Hippocampal formation (tissue), 2 donors: ENCODE results near the gene MTM1.

ENCODE experiments used
- DNase-seq, 2 donors: peaks; one replicate each; lab custom pipeline; 2025; lab: John Stamatoyannopoulos, UW

The MTM1 gene

DNA sequence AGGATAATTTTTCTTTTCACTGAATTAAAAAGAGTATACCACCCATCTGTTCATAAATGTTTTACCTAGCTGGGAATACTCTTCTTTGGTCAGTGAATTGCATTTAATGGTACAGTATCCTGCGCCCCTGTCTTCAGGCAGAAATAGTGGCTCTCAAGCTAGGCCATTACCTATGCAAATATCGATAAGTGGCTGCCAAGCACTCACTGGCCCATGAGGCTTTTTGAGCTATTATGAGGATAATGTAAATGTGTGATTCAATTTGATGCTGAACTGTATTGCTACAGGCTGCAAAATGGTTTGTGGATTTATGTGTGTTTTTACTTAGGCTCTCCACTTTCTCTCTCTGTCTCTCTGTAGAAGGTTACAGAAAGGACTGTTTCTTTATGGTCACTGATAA, 94.7 kb downstream of the MTM1 start:
- no peak for DNase-seq

DNA sequence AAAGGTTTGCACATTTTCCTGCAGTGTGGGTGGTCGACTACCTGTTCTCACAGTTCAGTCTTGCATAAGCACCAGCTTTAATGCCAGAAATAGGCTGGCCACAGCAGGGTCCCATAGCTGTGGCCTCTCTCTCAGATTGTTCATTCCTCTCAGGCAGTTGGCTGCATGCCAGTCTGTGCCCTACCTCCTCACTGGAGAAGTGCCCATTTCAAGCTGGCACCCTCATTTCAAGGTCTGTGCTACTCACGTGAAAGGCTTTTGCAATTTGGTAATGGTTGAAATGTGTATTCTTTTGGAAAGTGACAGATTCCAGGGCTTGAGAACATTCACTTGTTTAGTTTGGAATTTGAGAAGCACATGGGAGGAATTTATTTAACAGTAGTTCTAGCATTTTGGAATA, 95.9 kb downstream of the MTM1 start:
- no peak for DNase-seq

DNA sequence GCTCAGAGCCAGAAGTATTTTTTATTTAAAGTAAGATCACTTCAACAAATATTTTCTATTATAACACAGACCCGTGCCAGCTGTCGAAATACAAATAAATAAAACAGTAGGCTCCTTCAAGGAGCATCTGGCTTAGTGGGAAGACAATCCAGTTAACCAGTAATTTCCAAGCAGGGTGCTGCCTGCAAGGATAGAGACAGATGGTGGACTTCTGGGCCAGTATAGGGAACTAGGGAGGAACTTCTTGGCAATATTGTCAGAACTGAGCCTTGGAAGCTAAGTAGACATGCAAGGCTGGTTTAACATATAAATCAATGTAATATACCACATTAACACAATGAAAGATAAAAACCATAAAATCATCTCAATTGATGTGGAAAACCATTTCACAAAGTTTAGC, 107.8 kb downstream of the MTM1 start:
- no peak for DNase-seq

DNA sequence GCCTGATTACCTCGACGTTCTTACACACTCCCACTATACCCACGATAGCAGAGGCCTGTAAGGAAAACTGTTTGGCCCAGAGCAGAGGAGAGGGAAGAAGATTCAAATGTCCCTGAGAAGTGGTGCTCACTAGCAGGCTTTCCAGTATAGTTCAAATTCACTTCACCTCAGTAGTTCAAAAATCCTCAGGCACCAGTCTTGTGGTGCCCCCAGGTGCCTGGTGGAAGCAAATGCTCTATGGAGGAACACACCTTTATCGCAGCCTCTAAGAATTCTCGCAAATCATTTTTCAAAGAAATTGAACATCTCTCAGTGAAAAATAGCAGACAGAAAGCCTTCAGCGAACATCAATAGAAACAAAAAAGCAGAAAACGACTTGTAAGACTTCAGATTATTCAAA, 112.6 kb downstream of the MTM1 start:
- DNase-seq = no peak

DNA sequence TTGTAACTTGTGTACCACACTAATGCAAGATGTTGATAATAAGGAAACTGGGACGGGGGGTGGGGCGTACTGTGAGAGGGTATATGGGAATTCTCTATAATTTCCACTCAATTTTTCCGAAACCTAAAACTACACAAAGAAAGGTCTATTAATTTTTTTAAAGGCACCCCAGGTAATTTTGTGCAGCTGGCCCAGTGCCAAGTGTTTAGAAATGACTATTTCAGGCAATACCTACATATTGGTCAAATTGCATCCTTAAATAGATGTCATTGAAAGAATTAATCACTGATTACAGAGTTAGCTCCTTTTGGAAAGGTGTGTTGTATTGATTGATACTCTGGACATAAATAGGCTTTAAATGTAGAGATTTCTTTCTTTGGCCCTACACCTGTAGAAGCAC, 114.7 kb downstream of the MTM1 start:
- DNase-seq = no peak

DNA sequence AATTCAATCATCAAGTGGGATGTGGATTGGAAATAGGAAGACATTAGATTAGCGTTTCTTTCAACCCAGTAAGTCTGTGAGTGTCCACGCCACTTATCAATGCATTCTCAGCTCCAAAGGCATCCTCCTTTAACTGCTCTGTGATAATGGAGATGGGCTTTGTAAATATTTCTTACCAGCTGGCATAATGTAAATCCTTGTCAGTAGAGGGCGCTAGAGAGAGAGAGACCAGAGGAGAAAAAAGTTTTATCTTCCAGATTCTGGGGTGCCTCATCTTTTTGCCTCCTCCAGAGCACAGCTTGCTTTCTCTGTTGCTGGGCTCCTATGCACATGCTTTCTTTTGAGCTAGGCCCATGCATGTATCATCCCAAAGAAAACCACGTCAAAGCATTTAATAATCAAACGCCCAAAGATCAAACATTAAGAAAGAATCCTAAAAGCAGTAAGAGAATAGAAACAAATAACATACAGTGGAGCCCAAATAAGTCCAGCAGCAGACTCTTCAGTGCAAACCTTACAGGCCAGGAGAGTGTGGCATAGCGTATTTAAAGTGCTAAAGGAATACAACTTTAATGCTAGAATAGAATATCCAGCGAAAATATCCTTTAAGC, 115.2 kb downstream of the MTM1 start:
- DNase-seq = no peak

DNA sequence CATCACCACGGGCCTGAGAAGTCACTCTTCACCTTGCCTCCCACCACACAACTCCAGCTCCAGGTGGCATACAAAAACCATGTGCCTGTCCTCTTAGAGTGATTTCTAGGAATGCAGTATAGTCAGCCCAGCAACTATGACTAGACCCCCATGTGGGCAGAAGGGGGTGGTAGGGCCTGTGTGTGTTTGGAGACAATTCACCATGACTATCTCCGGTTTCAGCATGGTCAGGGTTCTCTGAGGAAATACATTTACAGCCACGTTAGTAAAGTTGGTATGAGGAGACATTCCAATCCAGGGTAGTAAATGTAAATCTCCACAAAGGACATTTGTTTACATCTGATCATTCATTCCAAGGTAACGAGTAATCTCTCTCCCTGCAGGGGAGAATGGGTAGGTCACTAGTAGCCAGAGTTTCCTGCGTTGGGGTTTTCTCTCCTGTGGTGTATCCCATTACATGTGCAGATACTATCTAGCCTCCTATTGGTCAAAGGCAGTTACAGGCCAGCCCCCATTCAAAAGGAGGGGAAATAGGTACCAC, 120.6 kb downstream of the MTM1 start:
- no peak for DNase-seq

DNA sequence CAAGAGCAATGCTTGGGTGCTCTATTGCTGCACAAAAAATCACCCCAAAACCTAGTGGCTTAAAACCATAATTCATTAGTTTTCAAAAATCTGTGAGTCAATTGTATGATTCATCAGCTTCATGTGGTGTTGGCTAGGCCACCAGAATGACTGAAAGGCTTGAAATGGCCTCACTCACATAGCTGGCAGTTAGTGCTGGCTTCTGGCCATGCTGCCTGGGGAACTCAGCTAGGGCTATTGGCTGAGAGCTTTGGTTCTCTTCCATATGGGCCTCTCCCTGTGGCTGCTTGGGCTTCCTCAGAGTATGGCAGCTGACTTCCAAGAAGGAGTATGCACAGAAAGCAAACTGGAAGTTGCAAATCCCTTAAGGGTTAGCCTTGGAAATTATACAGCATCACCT, 121.7 kb downstream of the MTM1 start:
- DNase-seq = no peak

DNA sequence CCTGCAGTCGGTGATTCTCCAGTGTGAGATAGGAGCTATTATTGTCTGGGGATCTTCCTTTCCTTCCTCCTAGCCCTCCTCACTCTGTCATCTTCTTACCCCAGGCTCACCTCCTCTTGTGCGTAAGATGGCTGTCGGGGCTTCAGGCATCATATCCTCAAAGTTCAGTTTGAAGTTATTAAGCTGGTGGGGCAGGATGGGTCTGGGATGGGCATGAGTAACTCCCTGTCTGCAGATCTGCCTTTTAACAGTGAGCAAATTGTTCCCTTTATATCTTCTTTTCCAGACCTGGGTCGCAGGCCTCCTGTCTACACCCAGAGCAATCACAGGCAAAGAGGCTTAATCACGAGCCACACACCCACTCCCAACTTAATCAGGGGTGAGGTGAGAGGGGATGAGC, 123.9 kb downstream of the MTM1 start:
- DNase-seq = no peak

DNA sequence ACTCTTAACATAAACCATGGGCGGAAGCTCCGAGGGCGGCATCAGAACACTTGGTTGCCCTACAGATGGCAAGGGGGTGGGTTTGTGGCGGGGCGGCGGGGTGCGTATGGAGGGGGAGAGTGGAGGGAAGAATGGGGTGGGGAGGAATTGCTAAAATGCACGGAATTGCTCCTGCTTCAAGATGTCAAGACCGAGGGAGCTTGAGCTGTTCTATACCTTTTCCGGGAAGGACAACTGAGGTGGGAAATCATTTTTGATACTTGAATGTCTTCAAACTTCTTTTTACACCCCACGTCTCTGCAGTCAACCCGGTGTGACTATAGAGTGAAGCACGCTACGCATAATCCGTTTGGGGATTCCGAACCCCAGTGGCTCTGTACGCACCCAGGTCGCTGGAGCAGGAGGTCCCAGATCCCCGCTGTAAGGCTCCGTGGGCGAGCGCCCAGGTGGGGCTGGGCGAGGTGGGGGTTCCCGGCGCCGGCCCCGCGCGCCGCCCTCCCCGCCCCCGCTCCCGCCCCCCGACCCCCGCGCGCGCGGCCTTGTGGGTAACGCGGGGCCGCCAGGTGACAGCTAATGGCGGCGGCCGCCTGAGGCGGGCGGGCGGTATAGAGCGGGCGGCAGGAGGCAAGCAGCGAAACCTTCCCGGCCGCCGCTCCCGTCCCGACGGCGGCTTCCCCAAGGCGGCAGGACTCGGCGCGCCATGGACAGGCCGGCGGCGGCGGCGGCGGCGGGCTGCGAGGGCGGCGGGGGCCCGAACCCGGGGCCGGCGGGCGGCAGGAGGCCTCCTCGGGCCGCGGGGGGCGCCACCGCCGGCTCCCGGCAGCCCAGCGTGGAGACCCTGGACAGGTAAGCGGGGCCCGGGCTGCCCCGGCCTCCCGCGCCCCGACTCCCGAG, 124.7 kb downstream of the MTM1 start, which contains the start of gene MTMR1:
Gene MTMR1 (plus strand): TSS at position 566 of the 894 bp plus-strand sequence. CDS start 135 bp downstream, at position 701.
- DNase-seq = peak in 1 of 2 donors; percentile 7

DNA sequence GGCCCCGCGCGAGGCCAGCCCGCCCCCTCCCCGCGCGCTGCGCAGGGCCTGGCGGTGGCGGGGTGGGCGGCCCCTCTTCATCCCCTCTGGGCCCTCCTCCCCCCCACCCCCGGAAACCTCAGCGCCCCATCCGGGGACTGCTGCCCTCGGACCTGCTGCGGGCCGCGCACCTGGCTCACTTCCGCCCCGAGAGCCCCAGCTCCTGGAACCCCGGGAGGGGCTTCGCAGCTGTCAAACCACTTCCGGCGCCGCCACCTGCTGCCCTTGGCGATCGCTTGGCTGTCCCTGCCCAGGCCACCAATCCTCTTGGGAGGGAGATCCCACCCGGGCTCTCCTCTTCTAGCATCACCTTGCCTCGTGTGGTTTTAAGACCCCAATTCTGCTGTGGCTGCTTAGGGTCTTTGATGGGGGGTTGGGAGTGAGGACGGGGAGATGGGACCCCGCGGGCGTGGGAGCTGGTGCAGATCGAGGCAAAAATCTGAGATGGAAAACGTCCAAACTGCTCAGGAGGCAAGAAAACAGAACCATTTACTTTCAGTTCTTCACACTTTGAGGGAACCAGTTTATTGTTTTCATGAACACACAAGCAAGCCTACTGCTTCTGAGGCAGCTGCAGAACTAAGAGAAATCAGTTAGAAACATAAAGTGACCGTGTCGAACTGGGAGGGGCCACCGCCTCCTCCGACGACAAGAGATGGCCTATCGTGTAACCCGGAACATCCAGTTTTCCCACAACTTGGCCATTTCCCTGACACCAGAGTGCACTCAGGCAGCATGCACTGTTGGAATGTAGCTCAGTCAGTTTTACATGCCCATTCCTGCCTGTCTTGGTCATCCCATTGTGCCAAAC, 125.5 kb downstream of the MTM1 start:
- DNase-seq = no peak

DNA sequence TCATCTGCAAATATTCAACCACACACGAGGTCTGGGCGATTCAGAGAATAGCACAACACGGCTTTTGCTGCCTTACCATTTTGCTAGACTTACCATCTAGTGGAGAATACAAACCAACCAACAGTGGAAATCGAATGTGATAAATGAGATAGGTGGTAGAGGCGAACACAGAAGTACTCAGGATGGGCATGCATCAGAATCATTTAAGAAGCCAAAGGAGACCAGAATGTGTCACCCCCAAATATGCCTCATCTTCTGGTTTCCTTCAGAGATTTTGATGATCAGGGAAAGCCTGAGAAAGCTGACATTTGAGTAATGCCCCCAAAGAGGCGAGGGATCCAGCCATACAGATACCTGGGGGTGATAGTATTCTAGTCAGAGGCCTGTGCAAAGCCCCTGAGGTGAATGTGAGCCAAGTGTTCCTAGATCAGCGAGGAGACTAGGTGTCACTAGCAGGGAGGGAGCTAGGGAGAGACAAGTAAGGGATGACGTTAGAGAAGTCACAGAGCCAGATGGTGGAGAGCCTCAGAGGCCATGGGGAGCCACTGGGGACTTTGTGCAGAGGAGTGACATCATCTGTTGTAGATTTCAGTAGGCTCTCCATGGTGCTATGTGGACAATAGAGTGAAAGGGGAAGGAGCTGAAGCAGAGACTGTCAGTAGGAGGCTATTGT, 126.5 kb downstream of the MTM1 start:
- no peak for DNase-seq

DNA sequence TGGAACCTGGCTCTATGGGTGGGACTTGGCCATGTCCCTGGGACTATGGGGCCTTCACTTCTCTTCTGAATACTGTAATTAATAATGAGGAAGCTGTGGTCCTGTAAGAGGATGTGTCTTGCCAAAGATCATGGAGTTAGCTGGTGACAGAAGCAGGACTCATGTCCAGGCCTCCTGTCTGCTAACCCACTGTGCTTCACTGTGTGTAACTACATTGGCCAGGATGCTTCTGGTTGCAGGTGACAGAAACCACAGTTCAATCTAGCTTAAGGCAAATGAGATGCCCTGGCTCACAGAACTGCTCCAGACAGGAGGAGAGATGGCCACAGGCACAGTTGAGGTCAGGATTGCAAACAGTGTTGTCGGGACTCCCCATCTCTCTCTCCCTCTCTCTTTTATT, 127.9 kb downstream of the MTM1 start:
- DNase-seq = no peak

DNA sequence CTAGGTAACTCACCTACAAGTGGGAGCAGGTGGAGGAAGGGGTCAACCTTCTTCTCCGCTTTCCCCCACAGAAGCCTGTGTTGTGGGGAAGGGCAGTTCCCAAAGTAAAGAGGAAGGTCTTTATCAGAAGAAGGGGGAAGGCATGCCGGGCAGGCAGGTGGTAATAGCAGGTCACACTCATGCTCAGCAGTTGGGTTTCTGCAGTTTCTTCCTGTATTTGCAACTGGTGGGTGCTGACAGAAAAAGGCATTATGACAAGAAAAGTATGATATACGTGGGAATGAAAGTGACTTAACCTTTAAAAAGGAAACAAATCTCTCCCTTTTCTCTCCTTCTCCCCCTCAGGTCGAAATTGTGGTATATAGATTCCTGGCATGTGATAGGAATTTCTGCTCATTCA, 128.4 kb downstream of the MTM1 start:
- no peak for DNase-seq

DNA sequence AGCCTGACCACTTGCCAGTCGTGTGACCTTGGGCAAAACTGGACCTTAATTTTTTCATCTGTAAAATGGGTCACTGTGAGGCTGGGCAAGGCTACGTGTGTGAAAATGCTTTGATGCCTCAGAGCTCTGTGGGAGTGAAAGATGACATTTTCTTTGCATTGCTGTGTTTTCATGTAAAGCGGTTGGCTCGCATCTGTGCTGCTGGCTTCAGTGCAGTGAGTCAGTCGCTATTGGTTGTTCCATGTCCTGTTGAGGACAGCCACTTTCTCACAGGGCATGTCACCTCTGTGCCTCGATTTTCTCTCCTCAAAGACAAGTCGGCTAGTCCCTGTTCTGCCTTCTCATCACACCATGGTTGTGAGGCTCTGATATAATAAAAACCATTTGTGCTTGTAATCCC, 129.2 kb downstream of the MTM1 start:
- DNase-seq = no peak

DNA sequence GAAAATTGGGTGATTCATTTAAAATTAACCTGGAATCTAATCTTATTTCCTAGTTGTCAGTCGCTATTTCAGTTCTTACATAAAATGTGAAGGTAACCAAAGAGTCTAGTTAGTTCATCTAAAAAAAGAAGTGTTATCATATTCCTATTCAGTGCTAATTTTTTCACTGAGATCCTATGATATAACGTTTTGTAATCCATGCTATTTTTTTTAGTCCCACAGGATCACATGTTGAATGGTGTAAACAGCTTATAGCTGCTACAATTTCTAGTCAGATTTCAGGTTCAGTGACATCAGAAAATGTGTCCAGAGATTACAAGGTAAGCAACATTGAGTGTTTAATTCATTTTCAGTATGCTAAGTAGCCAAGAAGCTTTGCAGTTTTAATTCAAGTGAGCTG, 130.6 kb downstream of the MTM1 start:
- DNase-seq = no peak

DNA sequence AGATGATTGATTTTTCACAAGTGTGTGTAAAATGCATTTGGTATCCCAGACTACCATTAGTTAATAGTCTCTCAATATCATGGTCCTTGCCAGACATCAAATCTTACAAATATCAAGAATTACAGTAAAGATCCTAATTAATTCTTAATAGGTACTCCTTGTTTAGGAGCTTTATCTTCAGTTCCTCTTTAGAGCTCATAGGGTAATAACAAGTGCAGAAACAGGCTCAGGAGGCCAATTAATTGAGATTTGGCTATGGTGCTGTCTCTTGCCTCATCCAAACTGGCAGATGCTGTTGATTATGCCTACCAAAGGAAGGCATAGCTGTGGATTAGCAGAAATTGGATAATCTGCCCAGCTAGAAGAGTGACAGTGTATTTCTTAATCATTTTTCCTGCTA, 131.7 kb downstream of the MTM1 start:
- no peak for DNase-seq

DNA sequence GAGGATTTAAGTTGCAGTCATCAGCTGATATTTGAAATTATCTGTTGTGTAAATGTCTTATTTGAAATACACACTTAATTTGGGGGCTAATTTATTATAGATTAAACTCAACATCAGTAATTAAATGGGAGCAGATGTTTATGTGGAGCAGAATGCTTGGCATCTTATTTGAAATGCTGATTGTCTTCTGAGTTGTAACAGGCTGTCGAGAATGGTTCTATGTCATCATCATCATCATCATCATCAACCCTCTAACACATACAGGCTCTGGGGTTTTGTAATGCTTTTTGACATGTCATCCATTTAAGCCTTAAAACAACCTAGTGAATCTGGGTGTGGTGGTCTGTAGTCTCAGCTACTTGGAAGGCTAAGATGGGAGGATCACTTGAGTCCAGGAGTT, 133.0 kb downstream of the MTM1 start:
- no peak for DNase-seq

DNA sequence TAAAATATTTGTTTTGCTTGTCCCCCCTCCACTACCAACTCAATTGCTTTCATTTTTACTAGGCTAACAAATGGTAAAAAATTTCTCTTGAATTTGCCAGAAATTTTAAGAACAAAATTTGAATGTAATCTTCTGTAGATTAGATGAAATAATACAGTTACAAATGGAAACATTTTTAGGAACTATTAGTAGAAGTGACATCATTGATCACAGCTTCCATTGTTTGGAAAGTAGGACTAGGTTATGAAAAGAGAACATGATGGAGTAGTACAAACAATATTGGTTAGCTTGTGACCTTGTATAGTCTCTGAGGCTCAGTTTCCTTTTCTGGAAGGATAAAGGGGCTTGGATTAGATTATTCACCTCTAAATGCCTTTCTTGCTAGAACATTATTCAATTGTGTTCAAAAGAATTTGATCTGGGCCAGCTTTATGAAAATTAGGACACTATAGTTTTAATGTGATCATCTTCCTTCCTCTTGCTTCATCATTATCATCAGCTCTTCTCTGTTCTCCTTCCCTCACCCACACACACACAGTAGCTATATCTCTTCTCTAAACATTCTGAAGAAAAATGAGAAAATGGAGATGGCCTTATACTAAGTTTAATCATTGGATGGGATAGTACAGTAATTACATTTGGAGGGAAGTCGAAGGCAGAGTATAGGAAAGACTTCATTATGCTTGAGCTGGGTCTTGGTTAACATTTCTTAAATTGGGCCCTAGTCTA, 134.7 kb downstream of the MTM1 start:
- no peak for DNase-seq

DNA sequence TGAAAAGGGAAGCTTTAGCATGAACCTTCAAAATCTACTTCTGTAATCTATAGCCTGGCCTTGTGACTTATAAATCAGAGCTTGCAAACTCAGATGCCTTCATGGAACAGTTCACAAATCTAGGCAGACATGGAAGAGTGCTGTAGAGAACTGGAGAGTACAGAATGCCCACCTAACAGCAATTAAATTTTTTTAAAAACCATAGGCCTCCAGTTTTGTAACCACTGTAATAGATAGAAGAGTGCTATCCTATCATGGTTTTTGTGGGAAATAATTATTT, 135.2 kb downstream of the MTM1 start:
- no peak for DNase-seq

DNA sequence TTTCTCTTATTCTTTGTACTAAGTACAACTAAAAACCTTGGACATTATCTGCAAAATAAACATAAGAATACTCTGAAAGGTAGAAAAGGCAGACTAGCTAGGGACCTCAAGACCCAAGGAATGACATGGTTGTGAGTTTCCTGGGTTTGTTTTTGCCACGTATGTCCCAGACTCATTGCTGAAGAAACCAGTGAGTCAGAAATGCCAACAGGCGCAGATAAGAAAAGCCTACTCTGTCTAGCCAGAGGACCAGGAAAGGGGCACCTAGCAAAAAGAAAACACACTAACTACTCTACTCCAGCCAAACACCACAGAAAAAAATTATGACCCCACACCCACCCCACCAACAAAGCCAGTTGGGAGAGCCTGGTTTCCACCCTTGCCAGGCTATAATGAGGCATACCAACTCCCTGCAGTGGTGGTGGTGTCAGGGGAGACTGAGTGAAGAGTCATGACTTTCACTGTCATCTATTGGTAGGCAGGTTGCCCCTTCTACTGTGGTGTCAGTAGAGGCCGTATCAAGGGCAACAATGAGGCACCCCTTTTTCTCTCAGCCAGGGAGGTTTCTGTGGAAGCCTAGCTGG, 135.7 kb downstream of the MTM1 start:
- DNase-seq = no peak
